ENCODE data around the gene TLCD3A.

TLCD3A gene

GRCh38 chr17:740240-741017 lies 8.0 kb downstream of the TLCD3A start:
- TF ChIP-seq, protein P1, sequence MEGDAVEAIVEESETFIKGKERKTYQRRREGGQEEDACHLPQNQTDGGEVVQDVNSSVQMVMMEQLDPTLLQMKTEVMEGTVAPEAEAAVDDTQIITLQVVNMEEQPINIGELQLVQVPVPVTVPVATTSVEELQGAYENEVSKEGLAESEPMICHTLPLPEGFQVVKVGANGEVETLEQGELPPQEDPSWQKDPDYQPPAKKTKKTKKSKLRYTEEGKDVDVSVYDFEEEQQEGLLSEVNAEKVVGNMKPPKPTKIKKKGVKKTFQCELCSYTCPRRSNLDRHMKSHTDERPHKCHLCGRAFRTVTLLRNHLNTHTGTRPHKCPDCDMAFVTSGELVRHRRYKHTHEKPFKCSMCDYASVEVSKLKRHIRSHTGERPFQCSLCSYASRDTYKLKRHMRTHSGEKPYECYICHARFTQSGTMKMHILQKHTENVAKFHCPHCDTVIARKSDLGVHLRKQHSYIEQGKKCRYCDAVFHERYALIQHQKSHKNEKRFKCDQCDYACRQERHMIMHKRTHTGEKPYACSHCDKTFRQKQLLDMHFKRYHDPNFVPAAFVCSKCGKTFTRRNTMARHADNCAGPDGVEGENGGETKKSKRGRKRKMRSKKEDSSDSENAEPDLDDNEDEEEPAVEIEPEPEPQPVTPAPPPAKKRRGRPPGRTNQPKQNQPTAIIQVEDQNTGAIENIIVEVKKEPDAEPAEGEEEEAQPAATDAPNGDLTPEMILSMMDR (IDR thresholded peaks at IDR 0.05; ENCODE audit: insufficient read depth, low read depth, low read length, missing control alignments): no peak
- DNase-seq (ENCODE audit: low read depth): no peak
- H3K4me3 ChIP-seq (ENCODE audit: low read length): no peak overlapping the region

DNA sequence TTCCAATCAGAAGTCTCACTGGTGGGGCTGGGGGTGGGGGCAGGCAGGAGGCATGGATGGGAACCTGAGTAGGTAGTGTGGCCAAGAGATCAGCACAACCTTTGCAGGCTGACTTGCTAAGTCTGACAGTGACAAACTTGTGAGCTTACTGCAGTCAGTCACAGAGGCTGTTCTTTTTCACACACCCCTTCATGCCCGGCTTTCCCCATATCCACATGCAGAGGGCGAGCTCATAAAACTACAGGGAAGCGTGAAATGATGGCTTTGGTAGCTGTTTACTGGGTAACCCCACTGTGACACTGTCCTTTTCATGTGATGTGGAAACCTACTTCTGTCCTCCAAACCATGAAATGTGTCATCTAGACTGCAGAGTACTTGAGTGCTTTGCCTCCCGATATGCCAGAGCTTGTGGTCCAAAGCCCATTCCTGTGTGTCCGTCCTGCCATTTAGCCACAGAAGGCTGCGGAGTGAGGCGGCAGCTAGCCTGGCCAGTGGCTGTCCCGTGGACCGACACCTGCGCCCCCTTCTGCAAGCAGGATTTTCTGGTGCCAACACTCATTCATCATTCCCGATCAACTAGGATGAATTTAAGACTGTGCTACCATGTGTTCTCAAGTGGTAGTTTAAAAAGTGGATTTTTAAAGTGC lies 9.9 kb downstream of the TLCD3A start:
- no peak for DNase-seq (ENCODE audit: low read depth)
- no peak overlapping the region for H3K4me3 ChIP-seq (ENCODE audit: low read length)
- TF ChIP-seq, protein P1 (IDR thresholded peaks at IDR 0.05; ENCODE audit: insufficient read depth, low read depth, low read length, missing control alignments): no peak

DNA sequence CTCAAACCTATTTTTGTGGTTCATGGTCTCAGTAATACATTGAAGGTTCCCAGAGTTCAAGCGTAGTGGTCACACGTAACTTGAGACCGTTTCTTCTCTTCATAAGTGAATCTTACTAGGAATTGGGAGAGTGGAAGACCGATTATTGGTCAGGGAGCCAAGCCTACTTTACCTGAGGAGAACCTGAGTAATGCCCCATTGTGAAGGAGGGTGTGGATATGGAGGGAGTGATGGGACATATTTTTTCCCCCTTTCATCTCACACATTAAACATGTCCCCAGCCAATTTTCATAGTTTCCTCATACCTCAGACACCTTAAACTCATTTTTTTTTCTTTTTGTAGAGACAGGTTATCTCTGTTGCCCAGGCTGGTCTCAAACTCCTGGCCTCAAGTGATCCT lies 10.7 kb downstream of the TLCD3A start:
- DNase-seq (ENCODE audit: low read depth): no peak
- no peak overlapping the region for H3K4me3 ChIP-seq (ENCODE audit: low read length)
- TF ChIP-seq, protein P1 (IDR thresholded peaks at IDR 0.05; ENCODE audit: insufficient read depth, low read depth, low read length, missing control alignments): no peak

- no peak overlapping the region for H3K4me3 ChIP-seq (ENCODE audit: low read length)
- TF ChIP-seq, protein P1 (IDR thresholded peaks at IDR 0.05; ENCODE audit: insufficient read depth, low read depth, low read length, missing control alignments): no peak
- DNase-seq (ENCODE audit: low read depth): no peak
Measured at GRCh38 chr17:744937-745336, 12.5 kb downstream of the TLCD3A start.

DNA sequence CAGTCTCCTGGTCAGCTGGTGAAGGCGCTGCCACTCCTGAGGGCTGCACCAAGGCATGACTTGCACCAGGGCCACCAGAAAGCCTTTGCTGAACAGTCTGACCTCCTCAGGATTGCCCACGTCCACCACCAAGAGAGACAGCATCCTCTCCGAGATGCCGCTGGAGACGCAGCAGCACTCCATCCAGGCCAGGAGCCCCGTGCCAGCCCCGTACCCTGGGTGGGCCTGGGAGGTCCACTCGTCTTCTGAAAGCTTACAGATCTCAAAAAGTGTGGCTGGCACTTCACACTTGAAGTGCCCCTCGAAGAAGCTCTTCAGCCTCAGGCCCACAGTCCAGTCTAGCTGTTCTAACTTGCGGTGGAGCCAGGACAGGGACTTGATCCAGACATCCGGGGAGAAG lies 13.0 kb downstream of the TLCD3A start:
- DNase-seq (ENCODE audit: low read depth): no peak
- TF ChIP-seq, protein P1 (IDR thresholded peaks at IDR 0.05; ENCODE audit: insufficient read depth, low read depth, low read length, missing control alignments): no peak
- H3K4me3 ChIP-seq (ENCODE audit: low read length): no peak overlapping the region

- DNase-seq (ENCODE audit: low read depth): no peak
- H3K4me3 ChIP-seq (ENCODE audit: low read length): no peak overlapping the region
- TF ChIP-seq, protein P1 (IDR thresholded peaks at IDR 0.05; ENCODE audit: insufficient read depth, low read depth, low read length, missing control alignments): no peak
Measured at GRCh38 chr17:746181-746580, 13.8 kb downstream of the TLCD3A start.
